Measurements from ENCODE around the gene PCYT1A. TPM values are rescaled to one million over a fixed set of nuclear protein-coding genes. Genes with fewer than 3 reads are reported as not detected.
"Not testable (repeated sequence)": the region's sequence is repeated elsewhere in the genome, so short reads cannot be mapped to it uniquely, and the experiment has no call there.

The PCYT1A gene
- polyA plus RNA-seq, 2 donors = 16.9 to 33.0 TPM

DNA sequence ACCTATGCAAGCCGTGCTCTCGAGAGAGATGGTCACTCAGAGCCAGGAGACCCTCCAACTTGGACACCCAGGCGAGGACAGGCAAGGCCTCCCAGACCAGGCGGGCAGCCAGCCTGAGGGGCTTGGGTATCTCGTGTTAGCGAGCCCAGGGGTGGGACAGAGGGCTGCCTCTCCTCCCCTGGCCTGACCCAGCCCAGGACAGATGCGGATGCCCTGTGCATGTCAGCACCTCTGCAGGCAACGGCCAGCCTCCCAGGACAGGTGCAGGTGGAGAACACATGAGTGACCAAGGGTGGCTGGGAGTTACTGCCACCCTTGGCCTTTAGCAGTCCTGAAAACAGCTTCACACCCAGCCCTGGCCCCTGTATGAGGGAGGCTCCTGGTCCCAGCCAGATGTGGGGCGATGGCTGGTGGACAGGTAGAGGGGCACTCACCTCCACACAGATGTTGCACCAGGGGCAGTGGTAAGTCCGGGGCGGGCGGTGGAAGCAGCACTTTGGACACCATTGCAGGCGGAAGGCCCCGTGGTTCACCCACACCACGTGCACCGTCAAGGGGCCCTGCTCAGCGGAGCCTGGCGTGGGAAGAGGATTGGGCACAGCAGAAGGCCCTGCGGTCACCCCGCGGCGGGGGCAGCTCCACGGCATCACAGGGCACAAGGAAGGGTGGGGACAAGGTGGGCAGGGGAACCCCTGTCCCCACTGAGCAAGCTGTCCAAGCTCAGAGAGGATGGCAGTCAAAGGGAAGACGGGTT, 78.4 kb downstream of the PCYT1A start:
- Histone ChIP-seq H3K4me1 (ENCODE audit: control insufficient read depth in 2 of 2, insufficient read depth in 2 of 2, low read length in 1 of 2) (peaks cover 0 to 3% of the 10 kb centered on the region in 2 donors), H3K36me3 (ENCODE audit: control insufficient read depth in 2 of 2, insufficient read depth in 2 of 2, low read length in 1 of 2) (no peaks in the 10 kb centered on the region), H3K9me3 (ENCODE audit: control insufficient read depth in 2 of 2, insufficient read depth in 1 of 2, low read depth in 1 of 2, low read length in 1 of 2) (peaks cover 0 to 5% of the 10 kb centered on the region in 2 donors), H3K27ac (ENCODE audit: low read depth in 2 of 2, low read length in 1 of 2) (no peak overlapping the region), H3K4me3 (ENCODE audit: low read depth in 1 of 2, low read length in 2 of 2) (no peak overlapping the region), H3K27me3 (ENCODE audit: control insufficient read depth in 1 of 2, insufficient read depth in 2 of 2, low read length in 2 of 2) (no peaks in the 10 kb centered on the region)
- 91 to 93% methylated on average over 24 of the region's 24 CpGs for WGBS, 2 donors

DNA sequence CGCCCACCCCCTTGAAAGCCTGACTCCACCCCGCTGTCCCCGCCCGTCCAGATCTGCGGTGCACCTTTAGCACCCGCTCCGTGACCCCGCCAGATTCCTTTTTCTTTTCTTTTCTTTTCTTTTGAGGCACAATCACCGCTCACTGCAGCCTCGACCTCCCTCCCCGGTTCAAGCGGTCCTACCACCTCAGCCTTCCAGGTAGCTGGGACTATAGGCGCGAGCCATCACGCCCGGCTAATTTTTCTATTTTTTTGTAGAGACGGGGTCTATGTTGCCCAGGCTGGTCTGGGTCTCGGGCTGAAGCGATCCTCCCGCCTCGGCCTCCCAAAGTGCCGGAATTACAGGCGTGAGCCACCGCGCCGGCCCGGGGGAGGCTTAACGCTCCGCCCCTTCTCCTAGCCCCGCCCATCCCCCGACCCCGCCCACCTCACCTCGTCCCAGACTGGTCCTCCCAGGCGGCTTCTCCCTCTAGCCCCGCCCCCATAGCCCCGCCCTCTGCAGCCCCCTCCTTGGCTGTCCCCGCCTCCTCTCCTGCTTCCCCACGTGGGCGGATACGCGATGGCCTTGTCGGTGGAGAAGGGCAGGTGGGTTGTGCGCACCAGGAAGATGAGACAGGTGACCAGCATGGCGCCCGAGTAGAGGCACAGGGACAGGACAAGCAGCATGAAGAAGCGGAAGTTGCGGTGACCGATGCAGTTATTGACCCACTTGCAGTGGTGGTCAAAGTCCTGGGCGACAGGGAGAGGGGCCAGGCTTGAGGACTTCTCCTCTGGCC, 79.5 kb downstream of the PCYT1A start:
- 33 to 44% methylated on average over 44 to 49 of the region's 49 CpGs for WGBS, 2 donors
- peaks cover 0 to 3% of the 10 kb centered on the region in 2 donors for H3K4me1 ChIP-seq (ENCODE audit: control insufficient read depth in 2 of 2, insufficient read depth in 2 of 2, low read length in 1 of 2)
- no peaks in the 10 kb centered on the region for H3K27me3 ChIP-seq (ENCODE audit: control insufficient read depth in 1 of 2, insufficient read depth in 2 of 2, low read length in 2 of 2)
- H3K36me3 ChIP-seq (ENCODE audit: control insufficient read depth in 2 of 2, insufficient read depth in 2 of 2, low read length in 1 of 2) = no peaks in the 10 kb centered on the region
- H3K9me3 ChIP-seq (ENCODE audit: control insufficient read depth in 2 of 2, insufficient read depth in 1 of 2, low read depth in 1 of 2, low read length in 1 of 2) = peaks cover 0 to 5% of the 10 kb centered on the region in 2 donors
- H3K27ac ChIP-seq (ENCODE audit: low read depth in 2 of 2, low read length in 1 of 2) = no peak overlapping the region
- H3K4me3 ChIP-seq (ENCODE audit: low read depth in 1 of 2, low read length in 2 of 2) = no peak overlapping the region

- WGBS, 2 donors = 21 to 22% methylated on average over 29 to 42 of the region's 70 CpGs
- no peak overlapping the region for H3K27ac ChIP-seq (ENCODE audit: low read depth in 2 of 2, low read length in 1 of 2)
- peaks cover 0 to 5% of the 10 kb centered on the region in 2 donors for H3K9me3 ChIP-seq (ENCODE audit: control insufficient read depth in 2 of 2, insufficient read depth in 1 of 2, low read depth in 1 of 2, low read length in 1 of 2)
- H3K36me3 ChIP-seq (ENCODE audit: control insufficient read depth in 2 of 2, insufficient read depth in 2 of 2, low read length in 1 of 2) = no peaks in the 10 kb centered on the region
- H3K4me1 ChIP-seq (ENCODE audit: control insufficient read depth in 2 of 2, insufficient read depth in 2 of 2, low read length in 1 of 2) = peaks cover 3 to 6% of the 10 kb centered on the region in 2 donors
- peak overlapping the region in 1 of 2 donors; percentile 13 for H3K4me3 ChIP-seq (ENCODE audit: low read depth in 1 of 2, low read length in 2 of 2)
- no peaks in the 10 kb centered on the region for H3K27me3 ChIP-seq (ENCODE audit: control insufficient read depth in 1 of 2, insufficient read depth in 2 of 2, low read length in 2 of 2)
Measured at GRCh38 chr3:196207159-196207832, 80.2 kb downstream of the PCYT1A start.

GRCh38 chr3:196205442-196206205, 81.9 kb downstream of the PCYT1A start:
- WGBS, 2 donors = 83 to 85% methylated on average over 9 of the region's 9 CpGs
- H3K9me3 ChIP-seq (ENCODE audit: control insufficient read depth in 2 of 2, insufficient read depth in 1 of 2, low read depth in 1 of 2, low read length in 1 of 2); H3K27ac ChIP-seq (ENCODE audit: low read depth in 2 of 2, low read length in 1 of 2): not testable (repeated sequence)

DNA sequence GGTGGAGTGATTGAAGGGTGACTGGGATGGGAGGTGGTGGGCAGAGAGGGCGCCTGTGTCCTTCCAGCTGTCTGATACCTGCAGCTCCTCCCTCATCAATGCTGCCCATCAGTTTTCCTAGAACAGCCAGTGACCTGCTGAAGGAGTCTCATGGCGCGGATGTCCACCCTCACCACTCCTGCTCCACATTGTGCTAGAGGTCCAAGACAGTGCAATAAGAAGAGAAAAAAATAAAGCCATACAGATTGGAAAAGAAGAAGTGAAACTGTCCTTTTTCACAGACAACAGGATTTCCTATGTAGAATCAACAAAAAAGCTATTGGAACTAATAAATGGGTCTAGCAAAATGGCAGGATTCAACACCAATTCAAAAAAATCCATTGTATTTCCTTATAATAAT, 83.7 kb downstream of the PCYT1A start:
- H3K4me1 ChIP-seq (ENCODE audit: control insufficient read depth in 2 of 2, insufficient read depth in 2 of 2, low read length in 1 of 2) = peaks cover 3 to 6% of the 10 kb centered on the region in 2 donors
- H3K27ac ChIP-seq (ENCODE audit: low read depth in 2 of 2, low read length in 1 of 2) = no peak overlapping the region
- 86 to 88% methylated on average over 3 of the region's 3 CpGs for WGBS, 2 donors
- peaks cover 0 to 5% of the 10 kb centered on the region in 2 donors for H3K9me3 ChIP-seq (ENCODE audit: control insufficient read depth in 2 of 2, insufficient read depth in 1 of 2, low read depth in 1 of 2, low read length in 1 of 2)
- no peaks in the 10 kb centered on the region for H3K36me3 ChIP-seq (ENCODE audit: control insufficient read depth in 2 of 2, insufficient read depth in 2 of 2, low read length in 1 of 2)
- no peaks in the 10 kb centered on the region for H3K27me3 ChIP-seq (ENCODE audit: control insufficient read depth in 1 of 2, insufficient read depth in 2 of 2, low read length in 2 of 2)
- H3K4me3 ChIP-seq (ENCODE audit: low read depth in 1 of 2, low read length in 2 of 2) = no peak overlapping the region

More at GRCh38 chr3:196205442-196206205, 81.9 kb downstream of the PCYT1A start:
- H3K36me3 ChIP-seq (ENCODE audit: control insufficient read depth in 2 of 2, insufficient read depth in 2 of 2, low read length in 1 of 2); H3K4me1 ChIP-seq (ENCODE audit: control insufficient read depth in 2 of 2, insufficient read depth in 2 of 2, low read length in 1 of 2); H3K27me3 ChIP-seq (ENCODE audit: control insufficient read depth in 1 of 2, insufficient read depth in 2 of 2, low read length in 2 of 2); H3K4me3 ChIP-seq (ENCODE audit: low read depth in 1 of 2, low read length in 2 of 2): not testable (repeated sequence)

DNA sequence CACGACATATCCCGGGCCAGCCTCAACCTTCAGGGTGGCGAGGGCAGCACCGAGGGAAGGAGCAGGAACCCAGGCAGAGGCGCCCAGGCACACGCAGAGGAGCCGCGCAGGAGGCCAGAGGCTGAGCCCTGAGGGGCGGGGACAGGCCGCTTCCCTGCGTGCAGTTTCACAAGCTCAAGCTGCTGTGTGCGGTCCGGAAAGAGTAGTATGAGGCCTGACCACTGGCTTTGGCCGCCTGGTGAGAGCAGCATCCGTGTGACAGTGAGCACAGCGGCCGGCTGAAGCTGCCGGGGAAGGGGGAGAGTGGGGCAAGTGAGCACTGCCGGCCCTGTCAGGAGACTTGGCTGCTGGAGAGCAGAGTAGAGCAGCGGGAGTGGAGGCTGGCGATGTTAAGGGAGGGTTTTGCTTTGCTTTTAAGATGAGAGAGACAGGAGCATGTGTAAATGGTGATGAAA, 85.0 kb downstream of the PCYT1A start:
- H3K4me3 ChIP-seq (ENCODE audit: low read depth in 1 of 2, low read length in 2 of 2) = no peak overlapping the region
- H3K36me3 ChIP-seq (ENCODE audit: control insufficient read depth in 2 of 2, insufficient read depth in 2 of 2, low read length in 1 of 2) = no peaks in the 10 kb centered on the region
- H3K27ac ChIP-seq (ENCODE audit: low read depth in 2 of 2, low read length in 1 of 2) = no peak overlapping the region
- H3K9me3 ChIP-seq (ENCODE audit: control insufficient read depth in 2 of 2, insufficient read depth in 1 of 2, low read depth in 1 of 2, low read length in 1 of 2) = peaks cover 0 to 5% of the 10 kb centered on the region in 2 donors
- WGBS, 2 donors = 41 to 62% methylated on average over 21 of the region's 21 CpGs
- H3K27me3 ChIP-seq (ENCODE audit: control insufficient read depth in 1 of 2, insufficient read depth in 2 of 2, low read length in 2 of 2) = no peaks in the 10 kb centered on the region
- H3K4me1 ChIP-seq (ENCODE audit: control insufficient read depth in 2 of 2, insufficient read depth in 2 of 2, low read length in 1 of 2) = peaks cover 3 to 6% of the 10 kb centered on the region in 2 donors

DNA sequence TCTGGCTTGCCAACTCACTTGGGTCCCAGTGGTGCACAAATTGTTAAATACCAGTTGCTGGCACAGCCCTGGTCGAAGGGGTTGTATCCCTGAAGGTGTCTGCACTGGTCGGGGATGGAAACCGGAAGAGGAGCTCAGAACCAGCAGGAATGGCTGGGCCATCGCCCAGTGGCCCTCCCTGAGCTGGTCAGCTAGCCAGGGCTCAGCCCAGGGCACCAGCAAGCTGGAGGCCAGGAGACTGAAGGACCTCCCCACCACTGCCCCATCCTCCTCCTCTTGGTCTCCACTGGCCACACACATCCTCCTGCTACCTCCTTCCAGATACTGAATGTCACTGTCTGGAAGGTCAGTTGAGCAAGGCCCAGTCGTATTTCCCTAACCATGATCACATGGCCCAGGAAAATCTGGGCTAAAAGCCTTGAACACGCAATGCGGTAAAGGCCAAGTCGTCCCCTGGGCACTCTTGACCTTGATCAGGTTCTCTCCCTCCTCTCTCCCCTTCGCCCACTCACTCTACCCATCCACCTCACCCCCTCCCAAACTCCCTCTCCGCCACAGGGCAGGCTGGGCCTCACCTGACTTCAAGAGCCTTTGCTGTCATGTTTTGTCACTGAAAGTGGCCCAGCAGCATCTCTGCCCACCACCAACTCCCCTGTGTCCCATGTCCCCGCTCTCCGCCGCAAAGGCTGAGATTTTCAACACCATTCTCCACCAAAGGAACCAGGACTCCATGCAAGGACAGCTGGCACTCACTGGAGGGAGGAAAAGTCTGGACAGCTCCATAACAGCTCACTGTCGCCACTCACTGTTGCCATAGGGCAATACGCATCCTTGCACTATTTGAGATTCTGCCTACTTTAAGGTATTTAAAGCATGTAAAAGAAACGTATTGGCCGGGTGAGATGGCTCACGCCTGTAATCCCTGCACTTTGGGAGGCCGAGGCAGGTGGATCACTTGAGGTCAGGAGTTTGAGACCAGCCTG, 88.5 kb downstream of the PCYT1A start:
- no peak overlapping the region for H3K27ac ChIP-seq (ENCODE audit: low read depth in 2 of 2, low read length in 1 of 2)
- H3K36me3 ChIP-seq (ENCODE audit: control insufficient read depth in 2 of 2, insufficient read depth in 2 of 2, low read length in 1 of 2) = no peaks in the 10 kb centered on the region
- peaks cover 3 to 4% of the 10 kb centered on the region in 2 donors for H3K4me1 ChIP-seq (ENCODE audit: control insufficient read depth in 2 of 2, insufficient read depth in 2 of 2, low read length in 1 of 2)
- WGBS, 2 donors = 73 to 82% methylated on average over 18 to 19 of the region's 19 CpGs
- H3K9me3 ChIP-seq (ENCODE audit: control insufficient read depth in 2 of 2, insufficient read depth in 1 of 2, low read depth in 1 of 2, low read length in 1 of 2) = no peaks in the 10 kb centered on the region
- H3K27me3 ChIP-seq (ENCODE audit: control insufficient read depth in 1 of 2, insufficient read depth in 2 of 2, low read length in 2 of 2) = no peaks in the 10 kb centered on the region
- no peak overlapping the region for H3K4me3 ChIP-seq (ENCODE audit: low read depth in 1 of 2, low read length in 2 of 2)

DNA sequence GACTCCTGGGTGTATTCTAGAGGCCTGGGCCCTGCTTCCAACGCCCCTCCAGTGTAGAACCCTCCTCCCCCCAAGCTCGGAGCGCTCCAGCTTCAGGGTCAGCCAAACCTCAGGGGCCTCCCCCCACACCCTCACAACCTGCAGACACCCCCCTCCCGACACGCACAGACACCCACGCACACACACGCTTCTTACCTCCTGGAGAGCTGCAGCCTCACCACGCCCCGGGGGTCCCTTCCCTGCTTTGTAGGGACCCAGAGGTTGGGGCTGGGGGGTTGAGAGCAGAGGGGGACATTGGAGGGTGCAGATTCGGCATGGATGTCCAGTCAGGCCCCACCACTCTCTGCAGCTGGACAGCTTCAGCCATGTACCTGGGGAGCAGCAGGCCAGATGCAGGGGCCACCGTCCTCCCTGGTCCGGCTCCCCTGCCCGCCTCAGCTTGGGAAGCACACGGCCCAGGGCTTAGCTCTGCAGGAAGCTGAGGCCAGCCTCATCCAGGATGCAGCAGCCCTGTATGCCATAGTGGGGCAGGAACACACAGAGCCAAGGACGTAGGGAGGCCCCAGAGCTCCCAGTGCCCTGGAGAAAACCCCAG, 89.3 kb downstream of the PCYT1A start:
- H3K4me3 ChIP-seq (ENCODE audit: low read depth in 1 of 2, low read length in 2 of 2) = no peak overlapping the region
- no peak overlapping the region for H3K27ac ChIP-seq (ENCODE audit: low read depth in 2 of 2, low read length in 1 of 2)
- peaks cover 5 to 7% of the 10 kb centered on the region in 2 donors for H3K4me1 ChIP-seq (ENCODE audit: control insufficient read depth in 2 of 2, insufficient read depth in 2 of 2, low read length in 1 of 2)
- no peaks in the 10 kb centered on the region for H3K27me3 ChIP-seq (ENCODE audit: control insufficient read depth in 1 of 2, insufficient read depth in 2 of 2, low read length in 2 of 2)
- H3K36me3 ChIP-seq (ENCODE audit: control insufficient read depth in 2 of 2, insufficient read depth in 2 of 2, low read length in 1 of 2) = no peaks in the 10 kb centered on the region
- 89% methylated on average over 15 of the region's 15 CpGs for WGBS, 2 donors
- no peaks in the 10 kb centered on the region for H3K9me3 ChIP-seq (ENCODE audit: control insufficient read depth in 2 of 2, insufficient read depth in 1 of 2, low read depth in 1 of 2, low read length in 1 of 2)
